H1 (cell line): ENCODE measurements around the gene FXN. TPM values are rescaled to one million over a fixed set of nuclear protein-coding genes. Genes with fewer than 3 reads are reported as not detected.

Experiments
- CTCF ChIA-PET: fragments of 300-600 bp; sonication (Branson Sonifier 250); formaldehyde crosslinking; loops from one replicate; lab custom pipeline; 2021; ENCODE audit not compliant: partially characterized antibody; lab: Charles Lee
- POLR2A ChIA-PET: fragments of 300-600 bp; sonication (Branson Sonifier 250); formaldehyde crosslinking; loops from one replicate; lab custom pipeline; 2021; ENCODE audit warnings: inconsistent platforms; ENCODE audit not compliant: partially characterized antibody; lab: Charles Lee
- DNase-seq, 2 experiments: peaks; one replicate each; pipeline versions ENCODE4 v3.0.0 to v3.0.0-alpha.2; 2010 to 2022; ENCODE audit warnings: low spot score in 2 of 2, low read depth in 1 of 2, mixed read lengths in 1 of 2
- FAIRE-seq: peaks from 2 replicates; lab custom pipeline; 2011; peaks lifted over from hg19 to GRCh38; lab: Jason Lieb, UNC
- H2AFZ ChIP-seq: 2 replicates; pipeline ENCODE4 v1.8.1; 2012; ENCODE audit warnings: low read length, inconsistent platforms
- H2AK5ac ChIP-seq: 2 replicates; pipeline ENCODE4 v1.6.1; 2013; ENCODE audit warnings: low read depth, low read length
- H2BK120ac ChIP-seq: replicated peaks from 2 replicates; pipeline ENCODE3; 2013; ENCODE audit warnings: low read depth, low read length, inconsistent platforms
- H2BK12ac ChIP-seq: 2 replicates; pipeline ENCODE4 v1.6.1; 2013; ENCODE audit warnings: low read depth, low read length
- H2BK15ac ChIP-seq: 2 replicates; pipeline ENCODE4 v1.6.1; 2013; ENCODE audit warnings: low read length
- H2BK20ac ChIP-seq: 2 replicates; pipeline ENCODE4 v1.6.1; 2013; ENCODE audit warnings: low read length
- H2BK5ac ChIP-seq: 2 replicates; pipeline ENCODE4 v1.6.1; 2013; ENCODE audit warnings: low read depth, low read length
- H3K14ac ChIP-seq: 2 replicates; pipeline ENCODE4 v1.6.1; 2013; ENCODE audit warnings: inconsistent platforms; ENCODE audit not compliant: insufficient read length
- H3K18ac ChIP-seq: 2 replicates; pipeline ENCODE4 v1.6.1; 2013; ENCODE audit warnings: low read length; ENCODE audit errors: extremely low read depth
- H3K23ac ChIP-seq: 2 replicates; pipeline ENCODE4 v1.6.1; 2013; ENCODE audit warnings: inconsistent platforms; ENCODE audit not compliant: insufficient read length
- H3K23me2 ChIP-seq: 2 replicates; pipeline ENCODE4 v1.6.1; 2013; ENCODE audit warnings: low read depth, low read length
- H3K27ac ChIP-seq: 2 replicates; pipeline ENCODE4 v1.6.1; 2011; ENCODE audit warnings: low read depth, low read length, inconsistent platforms
- H3K27me3 ChIP-seq, 4 experiments: replicated peaks in 1 of 4; 1 replicate in 1 of 4; 2 replicates in 3 of 4; pipeline versions ENCODE4 v1.6.1 to v1.8.1; 2011 to 2013; ENCODE audit warnings: low read length in 3 of 4, mild to moderate bottlenecking in 3 of 4, inconsistent platforms in 2 of 4, mixed read lengths in 2 of 4, moderate library complexity in 1 of 4; ENCODE audit not compliant: control insufficient read depth in 3 of 4, insufficient read depth in 3 of 4; ENCODE audit errors: extremely low read depth in 1 of 4
- H3K36me3 ChIP-seq, 4 experiments: 2 replicates each; pipeline versions ENCODE4 v1.6.1 to v1.8.1; 2011 to 2013; ENCODE audit warnings: mild to moderate bottlenecking in 4 of 4, low read length in 3 of 4, moderate library complexity in 2 of 4, control low read depth in 1 of 4, inconsistent platforms in 1 of 4; ENCODE audit not compliant: insufficient read depth in 4 of 4, control insufficient read depth in 2 of 4
- H3K4ac ChIP-seq: replicated peaks from 2 replicates; pipeline ENCODE3; 2013; ENCODE audit warnings: low read length, low read depth, mixed read lengths, inconsistent platforms; ENCODE audit not compliant: insufficient read length
- H3K4me1 ChIP-seq, 4 experiments: replicated peaks in 1 of 4; 1 replicate in 1 of 4; 2 replicates in 3 of 4; pipeline versions ENCODE4 v1.6.1 to v1.8.1; 2011 to 2013; ENCODE audit warnings: low read length in 3 of 4, inconsistent platforms in 2 of 4, mixed read lengths in 1 of 4; ENCODE audit not compliant: insufficient read depth in 4 of 4, control insufficient read depth in 3 of 4
- H3K4me2 ChIP-seq, 2 experiments: 2 replicates each; pipeline versions ENCODE4 v1.6.1 to v1.8.1; 2011 to 2013; ENCODE audit warnings: low read depth in 2 of 2, low read length in 2 of 2, control low read depth in 1 of 2, inconsistent platforms in 1 of 2, mild to moderate bottlenecking in 1 of 2; ENCODE audit not compliant: insufficient read depth in 1 of 2
- H3K4me3 ChIP-seq, 4 experiments: fragments of 200-600, 300-600 bp in 1 of 4; sonication (generic), shearing (Covaris generic), sonication (Bioruptor Twin) in 1 of 4; 2 replicates each; pipeline versions ENCODE4 v1.5.1 to v1.8.1; 2011 to 2016; ENCODE audit warnings: low read length in 4 of 4, low read depth in 3 of 4, control low read depth in 2 of 4, inconsistent platforms in 2 of 4, mild to moderate bottlenecking in 2 of 4, mixed read lengths in 1 of 4, moderate library complexity in 1 of 4; ENCODE audit not compliant: insufficient read depth in 2 of 4; ENCODE audit errors: extremely low read depth in 1 of 4
- H3K56ac ChIP-seq: replicated peaks from 2 replicates; pipeline ENCODE3; 2013; ENCODE audit warnings: low read depth, mild to moderate bottlenecking, mixed read lengths, low read length, inconsistent platforms; ENCODE audit not compliant: insufficient read length
- H3K79me1 ChIP-seq: 2 replicates; pipeline ENCODE4 v1.6.1; 2013; ENCODE audit warnings: low read depth, low read length, control low read depth
- H3K79me2 ChIP-seq, 2 experiments: 2 replicates each; pipeline versions ENCODE4 v1.6.1 to v1.8.1; 2012 to 2013; ENCODE audit warnings: low read length in 2 of 2, mild to moderate bottlenecking in 2 of 2, inconsistent platforms in 1 of 2; ENCODE audit not compliant: insufficient read depth in 2 of 2, control insufficient read depth in 1 of 2
- H3K9ac ChIP-seq, 4 experiments: replicated peaks in 1 of 4; 1 replicate in 1 of 4; 2 replicates in 3 of 4; pipeline versions ENCODE4 v1.6.1 to v1.8.1; 2011 to 2013; ENCODE audit warnings: low read depth in 3 of 4, low read length in 3 of 4, control low read depth in 2 of 4, mild to moderate bottlenecking in 2 of 4, moderate library complexity in 2 of 4, inconsistent platforms in 1 of 4; ENCODE audit errors: extremely low read depth in 1 of 4
- H3K9me3 ChIP-seq, 2 experiments: 2 replicates each; pipeline versions ENCODE4 v1.6.1 to v1.8.1; 2012 to 2013; ENCODE audit warnings: mild to moderate bottlenecking in 2 of 2, moderate library complexity in 2 of 2, control low read depth in 1 of 2, inconsistent platforms in 1 of 2, low read depth in 1 of 2, low read length in 1 of 2, mixed read lengths in 1 of 2; ENCODE audit not compliant: insufficient read depth in 2 of 2
- H4K20me1 ChIP-seq, 2 experiments: replicated peaks in 1 of 2; 2 replicates each; pipeline versions ENCODE3 to v1.8.1; 2011 to 2013; ENCODE audit warnings: inconsistent platforms in 2 of 2, low read length in 2 of 2, mild to moderate bottlenecking in 1 of 2; ENCODE audit not compliant: insufficient read depth in 2 of 2, control insufficient read depth in 1 of 2
- H4K5ac ChIP-seq: 2 replicates; pipeline ENCODE4 v1.6.1; 2013; ENCODE audit warnings: low read length, low read depth, mixed read lengths, inconsistent platforms; ENCODE audit not compliant: insufficient read length
- H4K8ac ChIP-seq: 2 replicates; pipeline ENCODE4 v1.8.0; 2013; ENCODE audit warnings: mild to moderate bottlenecking, moderate library complexity, low read length, inconsistent platforms; ENCODE audit not compliant: insufficient read depth; ENCODE audit errors: extremely low read depth
- H4K91ac ChIP-seq: replicated peaks from 2 replicates; pipeline ENCODE3; 2013; ENCODE audit warnings: low read length, mixed read lengths, inconsistent platforms; ENCODE audit not compliant: insufficient read length
- ATF2 ChIP-seq: IDR thresholded peaks from 2 replicates; pipeline ENCODE4 v1.6.1; 2012; ENCODE audit warnings: low read length, inconsistent platforms
- CHD1 ChIP-seq: IDR thresholded peaks from 2 replicates; pipeline ENCODE4 v1.6.1; 2012; ENCODE audit warnings: low read depth, low read length, improper control_type of control experiment
- E2F6 ChIP-seq: IDR thresholded peaks from 2 replicates; pipeline ENCODE4 v1.6.1; 2012; ENCODE audit warnings: inconsistent platforms
- MAFK ChIP-seq: IDR thresholded peaks from 2 replicates; pipeline ENCODE4 v1.6.1; 2012; ENCODE audit warnings: low read depth, mild to moderate bottlenecking, improper control_type of control experiment, low read length
- RBBP5 ChIP-seq: IDR thresholded peaks from 2 replicates; pipeline ENCODE4 v1.7.1; 2012; ENCODE audit warnings: low read depth, mild to moderate bottlenecking, inconsistent platforms, low read length, moderate library complexity, borderline replicate concordance
- SIRT6 ChIP-seq: IDR thresholded peaks from one replicate; pipeline ENCODE4 v1.7.1; 2012; ENCODE audit warnings: low read length, inconsistent platforms
- SP4 ChIP-seq: IDR thresholded peaks from 2 replicates; pipeline ENCODE4 v1.6.1; 2012; ENCODE audit warnings: low read length, inconsistent platforms
- SRF ChIP-seq: IDR thresholded peaks from 2 replicates; pipeline ENCODE4 v1.6.1; 2011; ENCODE audit warnings: mild to moderate bottlenecking, low read depth, low read length, moderate library complexity
- YY1 ChIP-seq: IDR thresholded peaks from 2 replicates; pipeline ENCODE4 v1.6.1; 2011; ENCODE audit warnings: low read depth, mild to moderate bottlenecking, low read length
- WGBS, 2 experiments: shearing (Covaris generic) in 1 of 2; methylation state at CpG; one replicate each; pipeline versions ENCODE4 v1.1.6 to v1.1.7; 2013 to 2015; ENCODE audit warnings: low lambda C conversion rate in 2 of 2, mixed read lengths in 2 of 2, inconsistent platforms in 1 of 2, low coverage in 1 of 2, missing lambda C conversion rate in 1 of 2; ENCODE audit not compliant: insufficient replicate concordance in 2 of 2, insufficient coverage in 1 of 2, insufficient read length in 1 of 2; ENCODE audit errors: extremely low coverage in 1 of 2, missing lambda C conversion rate in 1 of 2; 5-methylcytosine and 5-hydroxymethylcytosine counted together
- polyA plus RNA-seq, 7 experiments: library from polyadenylated mRNA; depleted of rRNA in 3 of 7; stranded (reverse) in 5 of 7; unstranded in 2 of 7; fragments of >200 nt in 5 of 7; fragments of 200-250 nt in 2 of 7; gene quantifications; 1 replicate in 5 of 7; 2 replicates in 1 of 7; 4 replicates in 1 of 7; pipeline versions ENCODE4 v1.2.1 to v1.2.3, GENCODE V29; 2011 to 2013; ENCODE audit warnings: missing spikeins in 2 of 7, mixed read lengths in 2 of 7
- total RNA-seq: library from RNA; stranded (reverse); fragmentation: NEBNext Ultra II Directional; extraction: Animal tissue kit (Norgen Biotek cat#: 25700); gene quantifications from 2 replicates; pipeline ENCODE4 v1.2.1, GENCODE V29; 2021

Gene FXN
- total and polyA plus RNA-seq, 2 of the 8 experiments (the other 6 are each of a cell fraction or from before 2014, with no cell fraction given) = 34.2 to 37.5 TPM

- Histone ChIP-seq H3K79me1 (peaks cover 5% of the 10 kb centered on the region; the same call in 1 of the 2 replicates), H3K56ac (no peak overlapping the region), H4K5ac (no peak overlapping the region), H3K79me2 (peaks cover 0 to 81% of the 10 kb centered on the region in 2 experiments; a peak in 3 of 4 replicates), H2AK5ac (no peak overlapping the region), H3K4me1 (peaks cover 0 to 3% (median 0%) of the 10 kb centered on the region in 4 experiments; a peak in 2 of 7 replicates), H3K4me2 (no peak overlapping the region), H3K27me3 (no peaks in the 10 kb centered on the region), H2BK120ac (no peak overlapping the region), H2BK12ac (no peak overlapping the region), H2AFZ (no peak overlapping the region), H3K4me3 (no peak overlapping the region), H3K36me3 (peaks cover 0 to 4% (median 2%) of the 10 kb centered on the region in 4 experiments; a peak in 2 of 8 replicates), H4K20me1 (peaks cover 0 to 6% of the 10 kb centered on the region in 2 experiments), H3K27ac (no peak overlapping the region), H4K91ac (no peak overlapping the region), H3K18ac (no peak overlapping the region), H3K4ac (no peak overlapping the region), H2BK20ac (no peak overlapping the region), H3K14ac (no peak overlapping the region), H3K9ac (no peak overlapping the region), H2BK15ac (no peak overlapping the region), H3K23me2 (no peaks in the 10 kb centered on the region), H4K8ac (no peak overlapping the region), H2BK5ac (no peak overlapping the region), H3K9me3 (no peaks in the 10 kb centered on the region), H3K23ac (no peak overlapping the region)
- WGBS, 2 experiments = 96% methylated on average over 8 of the region's 8 CpGs; no CpG with 5 or more reads in 1 of the 2 experiments
- TF ChIP-seq RBBP5 (no peak), SRF (no peak), CHD1 (no peak), YY1 (no peak), MAFK (no peak), SP4 (no peak), E2F6 (no peak), SIRT6 (no peak), ATF2 (no peak)
- peak in 1 of 2 experiments; percentile 7 for DNase-seq
- POLR2A ChIA-PET = interaction anchor here (0.9 to 1.6 kb wide), 3 partner anchors 12 to 29 kb away, joined by 3 to 6 read pairs (median 4); partner anchors contain the start of gene TJP2
- no peak for FAIRE-seq
- CTCF ChIA-PET = interaction anchor here (0.5 to 3.2 kb wide), 6 partner anchors 15 to 1084 kb away, joined by 3 to 9 read pairs (median 3); no protein-coding TSS in a partner anchor
These were observed 109.7 kb downstream of the FXN start for GRCh38 chr9:69145144-69145715.
